SK-N-SH (cell line): ENCODE results near the gene GGACT.

Source experiments
- CTCF ChIP-seq: fragments of 200-600 bp; sonication (generic); IDR thresholded peaks from 2 replicates; pipeline ENCODE4 v1.6.1; 2017; ENCODE audit warnings: antibody characterized with exemption, mild to moderate bottlenecking, moderate library complexity
- EP300 ChIP-seq, 2 experiments: IDR thresholded peaks; 2 replicates each; pipeline versions ENCODE4 v1.4.0 to v1.6.1; 2012; ENCODE audit warnings: borderline replicate concordance in 1 of 2, low read depth in 1 of 2, low read length in 1 of 2
- EZH2phosphoT487 ChIP-seq: fragments of 200-600 bp; sonication (generic); IDR thresholded peaks from 2 replicates; pipeline ENCODE4 v1.6.1; 2017; ENCODE audit warnings: low read depth, mixed run types, mild to moderate bottlenecking, antibody characterized with exemption, moderate library complexity, borderline replicate concordance
- GABPA ChIP-seq: IDR thresholded peaks from 2 replicates; pipeline ENCODE4 v1.4.0; 2012; ENCODE audit warnings: low read depth, mild to moderate bottlenecking
- JUND ChIP-seq: IDR thresholded peaks from 2 replicates; pipeline ENCODE4 v1.4.0; 2012
- MAX ChIP-seq: IDR thresholded peaks from 2 replicates; pipeline ENCODE4 v1.4.0; 2012; ENCODE audit warnings: low read depth
- MEF2A ChIP-seq: IDR thresholded peaks from 2 replicates; pipeline ENCODE4 v1.4.0; 2012; ENCODE audit warnings: low read depth, borderline replicate concordance
- NRF1 ChIP-seq: IDR thresholded peaks from 2 replicates; pipeline ENCODE4 v1.6.1; 2012; ENCODE audit warnings: low read depth, mild to moderate bottlenecking, low read length
- RAD21 ChIP-seq: IDR thresholded peaks from 2 replicates; pipeline ENCODE4 v1.6.1; 2012; ENCODE audit warnings: mild to moderate bottlenecking, low read length
- SMC3 ChIP-seq: IDR thresholded peaks from 2 replicates; pipeline ENCODE4 v1.6.1; 2012; ENCODE audit warnings: low read depth, low read length, improper control_type of control experiment
- YY1 ChIP-seq: IDR thresholded peaks from 2 replicates; pipeline ENCODE4 v1.4.0; 2012; ENCODE audit warnings: low read depth, mild to moderate bottlenecking
- TF ChIP-seq, protein P1 (sequence below): IDR thresholded peaks from 2 replicates; pipeline ENCODE4 v1.4.0; 2012; ENCODE audit warnings: low read depth, borderline replicate concordance

DNA sequence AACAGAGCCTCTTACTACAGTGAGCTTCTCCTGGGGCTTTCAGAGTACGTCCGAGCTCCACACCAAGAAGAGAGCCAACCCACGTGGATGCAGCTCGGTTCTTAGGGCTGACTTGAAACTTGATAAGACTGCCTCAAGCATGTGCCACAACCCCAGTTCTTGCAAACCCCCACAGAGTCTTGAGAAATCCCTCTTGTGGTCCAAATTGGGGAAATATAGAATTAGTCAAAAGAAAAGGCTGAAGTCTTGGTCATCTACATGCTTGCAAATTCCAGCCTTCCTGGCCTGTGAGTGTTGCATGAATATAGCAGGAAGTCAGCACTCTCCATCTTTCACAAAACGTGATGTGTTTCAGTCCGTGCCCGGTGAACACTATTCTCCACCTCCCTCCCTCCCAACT, 95.2 kb downstream of the GGACT start:
- TF ChIP-seq CTCF (no peak), EZH2phosphoT487 (no peak), MEF2A (no peak), JUND (no peak), MAX (no peak), GABPA (no peak), EP300 (IDR thresholded peaks at IDR 0.05; ENCODE audit: borderline replicate concordance in 1 of 2, low read depth in 1 of 2, low read length in 1 of 2) (no peak), YY1 (no peak), SMC3 (no peak), NRF1 (no peak), RAD21 (no peak)
- TF ChIP-seq, protein P1, sequence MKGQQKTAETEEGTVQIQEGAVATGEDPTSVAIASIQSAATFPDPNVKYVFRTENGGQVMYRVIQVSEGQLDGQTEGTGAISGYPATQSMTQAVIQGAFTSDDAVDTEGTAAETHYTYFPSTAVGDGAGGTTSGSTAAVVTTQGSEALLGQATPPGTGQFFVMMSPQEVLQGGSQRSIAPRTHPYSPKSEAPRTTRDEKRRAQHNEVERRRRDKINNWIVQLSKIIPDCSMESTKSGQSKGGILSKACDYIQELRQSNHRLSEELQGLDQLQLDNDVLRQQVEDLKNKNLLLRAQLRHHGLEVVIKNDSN: no peak
